Fibroblast of villous mesenchyme (primary cell): ENCODE data around the gene DPH6. TPM values are rescaled to one million over a fixed set of nuclear protein-coding genes. Genes with fewer than 3 reads are reported as not detected.
"Not testable (repeated sequence)": the region's sequence is repeated elsewhere in the genome, so short reads cannot be mapped to it uniquely, and the experiment has no call there.

Experiments
- DNase-seq: peaks from one replicate; pipeline ENCODE4 v3.0.0-alpha.2; 2010; ENCODE audit warnings: low read depth
- H3K4me3 ChIP-seq: 2 replicates; pipeline ENCODE4 v1.5.1; 2011; ENCODE audit warnings: low read depth, mild to moderate bottlenecking, low read length
- CTCF ChIP-seq: IDR thresholded peaks from 2 replicates; pipeline ENCODE4 v1.5.1; 2012; ENCODE audit warnings: low read depth, mild to moderate bottlenecking, low read length; ENCODE audit not compliant: insufficient read depth
- total RNA-seq: library from RNA; depleted of rRNA; stranded (reverse); fragments of >200 nt; gene quantifications from 2 replicates; pipeline ENCODE4 v1.2.3, GENCODE V29; 2012

DPH6 gene
- total RNA-seq, 1 donor: 13.8 TPM

GRCh38 chr15:35381328-35381727 lies 164.6 kb downstream of the DPH6 start:
- no peak overlapping the region for H3K4me3 ChIP-seq
- DNase-seq: no peak
- TF ChIP-seq CTCF: no peak

- no peak overlapping the region for H3K4me3 ChIP-seq
- no peak for DNase-seq
- no peak for TF ChIP-seq CTCF
These were observed 166.0 kb downstream of the DPH6 start for GRCh38 chr15:35379972-35380371.

GRCh38 chr15:35378454-35378853 lies 167.5 kb downstream of the DPH6 start:
- DNase-seq, H3K4me3 ChIP-seq: not testable (repeated sequence)

GRCh38 chr15:35376707-35377106 lies 169.3 kb downstream of the DPH6 start:
- no peak overlapping the region for H3K4me3 ChIP-seq
- no peak for DNase-seq
- no peak for TF ChIP-seq CTCF

GRCh38 chr15:35374661-35375060 lies 171.3 kb downstream of the DPH6 start:
- DNase-seq: no peak
- TF ChIP-seq CTCF: no peak
- no peak overlapping the region for H3K4me3 ChIP-seq

- DNase-seq: peak; percentile 93
- H3K4me3 ChIP-seq: no peak overlapping the region
- TF ChIP-seq CTCF: no peak
These were observed 183.7 kb downstream of the DPH6 start for GRCh38 chr15:35362195-35362829.

GRCh38 chr15:35358824-35359223 lies 187.1 kb downstream of the DPH6 start:
- no peak overlapping the region for H3K4me3 ChIP-seq
- no peak for TF ChIP-seq CTCF
- no peak for DNase-seq
